ENCODE results near the gene ETFBKMT.
A peak's percentile ranks its signal among the peaks of the same experiment; 100 is the strongest.

Gene ETFBKMT, protein sequence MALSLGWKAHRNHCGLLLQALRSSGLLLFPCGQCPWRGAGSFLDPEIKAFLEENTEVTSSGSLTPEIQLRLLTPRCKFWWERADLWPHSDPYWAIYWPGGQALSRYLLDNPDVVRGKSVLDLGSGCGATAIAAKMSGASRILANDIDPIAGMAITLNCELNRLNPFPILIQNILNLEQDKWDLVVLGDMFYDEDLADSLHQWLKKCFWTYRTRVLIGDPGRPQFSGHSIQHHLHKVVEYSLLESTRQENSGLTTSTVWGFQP
- 3.9 reads per million, percentile 15 among the genes with 10 or more reads in this experiment for total RNA-seq

GRCh38 chr12:31659087-31659942, at the start of gene ETFBKMT:
ETFBKMT (plus strand) TSS chr12:31659688; CDS start chr12:31661954, 2,266 bp downstream.
- DNase-seq: peak; percentile 88

GRCh38 chr12:31612819-31613218, 46.7 kb upstream of the ETFBKMT start:
- DNase-seq: no peak

GRCh38 chr12:31618228-31619025, 41.1 kb upstream of the ETFBKMT start:
- DNase-seq: no peak

DNA sequence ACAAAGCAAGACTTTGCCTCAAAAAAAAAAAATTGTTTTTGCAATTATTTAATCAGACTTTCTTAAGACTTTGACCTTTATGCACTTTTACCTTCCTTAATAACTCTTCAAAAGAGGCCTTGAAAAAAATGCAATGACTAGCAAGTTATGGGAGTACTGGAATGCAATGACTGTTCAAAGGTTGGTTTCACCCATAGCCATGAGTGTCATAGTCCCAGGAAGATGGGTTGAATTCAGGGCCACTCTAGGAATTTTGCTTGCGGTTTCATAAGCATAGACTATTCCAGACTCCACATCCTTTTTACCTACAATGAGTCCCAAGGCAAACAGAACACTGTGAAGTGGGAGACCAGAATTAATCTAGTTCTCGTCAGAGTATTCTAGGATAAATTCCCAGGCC, 39.2 kb upstream of the ETFBKMT start:
- no peak for DNase-seq

DNA sequence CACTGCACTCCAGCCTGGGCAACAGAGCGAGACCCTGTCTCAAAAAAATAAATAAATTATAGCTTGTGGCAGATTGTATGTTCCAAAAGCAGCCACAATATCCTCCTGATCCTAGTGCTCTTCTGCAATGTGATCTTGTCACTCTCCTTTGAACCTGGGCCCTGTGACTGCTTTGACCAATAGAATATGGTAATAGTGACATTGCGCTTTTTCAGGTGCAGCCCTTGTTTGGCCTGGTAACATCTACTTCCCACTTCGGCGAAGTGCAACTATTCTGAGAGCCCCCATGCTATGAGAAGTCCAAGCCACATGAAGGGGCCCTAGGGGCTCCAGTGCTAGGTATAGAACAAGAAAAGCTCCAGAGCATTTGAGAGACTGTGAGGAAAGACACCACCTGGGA, 37.5 kb upstream of the ETFBKMT start:
- no peak for DNase-seq

DNA sequence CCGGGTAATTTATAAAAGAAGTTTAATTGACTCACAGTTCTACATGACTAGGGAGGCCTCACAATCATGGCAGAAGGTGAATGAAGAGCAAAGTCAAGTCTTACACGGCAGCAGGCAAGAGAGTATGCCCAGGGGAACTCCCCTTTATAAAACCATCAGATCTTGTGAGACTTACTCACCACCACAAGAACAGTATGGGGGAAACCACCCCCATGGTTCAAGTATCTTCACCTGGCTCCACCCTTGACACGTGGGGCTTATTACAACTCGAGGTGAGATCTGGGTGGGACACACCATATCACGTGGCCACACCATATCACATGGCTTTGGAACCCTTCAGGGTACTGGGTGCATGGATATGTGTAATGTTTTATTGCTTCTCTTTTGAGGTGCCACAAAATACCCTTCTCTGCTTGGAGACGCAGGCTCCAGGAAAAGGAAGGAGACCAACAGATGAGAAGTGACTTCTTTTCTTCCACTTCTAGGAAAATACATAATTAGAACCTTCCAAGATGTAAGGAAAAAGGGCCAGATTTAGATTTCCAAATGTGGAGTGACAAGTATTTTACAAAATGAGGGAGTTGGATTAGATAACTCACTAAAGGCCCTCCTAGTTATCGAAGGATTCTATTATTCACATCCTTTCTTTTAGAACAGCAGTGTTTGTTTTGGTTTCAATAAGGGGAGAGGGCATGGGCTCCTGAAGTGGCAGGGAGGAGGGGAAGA, 33.1 kb upstream of the ETFBKMT start:
- no peak for DNase-seq

- no peak for DNase-seq
Observed at GRCh38 chr12:31627456-31628054, 31.9 kb upstream of the ETFBKMT start.

- no peak for DNase-seq
Observed at GRCh38 chr12:31629756-31630732, 29.4 kb upstream of the ETFBKMT start.

DNA sequence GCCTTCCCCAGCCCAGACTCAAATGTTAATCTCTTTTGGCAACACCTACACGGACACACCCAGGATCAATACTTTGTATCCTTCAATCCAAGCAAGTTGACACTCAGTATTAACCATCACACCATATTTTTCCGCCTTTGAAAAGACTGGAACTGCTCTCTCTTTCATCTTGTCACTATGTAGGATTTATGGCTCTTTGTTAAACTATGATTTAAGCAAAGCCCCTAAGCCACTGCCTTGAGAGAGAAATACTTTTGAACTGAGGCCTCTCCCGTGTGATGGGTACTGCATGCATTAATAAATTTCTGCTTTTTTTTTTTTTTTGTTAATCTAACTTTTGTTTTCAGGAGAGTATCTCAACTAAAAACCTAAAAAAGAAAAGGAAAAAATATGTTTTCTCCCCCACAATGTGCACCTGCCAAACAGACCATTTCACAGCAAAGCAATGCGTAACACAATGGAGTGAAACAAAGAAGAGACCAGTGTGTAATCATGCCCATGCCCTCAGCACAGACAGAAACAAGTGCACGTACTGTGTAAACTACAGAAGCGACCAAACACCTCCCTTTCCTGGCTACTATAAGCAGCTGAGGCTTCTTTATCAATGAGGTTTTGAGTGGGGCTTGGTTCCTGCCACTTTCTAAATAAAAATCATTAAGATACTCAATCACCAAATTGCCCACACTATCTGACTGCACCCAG, 28.3 kb upstream of the ETFBKMT start:
- DNase-seq: no peak

DNA sequence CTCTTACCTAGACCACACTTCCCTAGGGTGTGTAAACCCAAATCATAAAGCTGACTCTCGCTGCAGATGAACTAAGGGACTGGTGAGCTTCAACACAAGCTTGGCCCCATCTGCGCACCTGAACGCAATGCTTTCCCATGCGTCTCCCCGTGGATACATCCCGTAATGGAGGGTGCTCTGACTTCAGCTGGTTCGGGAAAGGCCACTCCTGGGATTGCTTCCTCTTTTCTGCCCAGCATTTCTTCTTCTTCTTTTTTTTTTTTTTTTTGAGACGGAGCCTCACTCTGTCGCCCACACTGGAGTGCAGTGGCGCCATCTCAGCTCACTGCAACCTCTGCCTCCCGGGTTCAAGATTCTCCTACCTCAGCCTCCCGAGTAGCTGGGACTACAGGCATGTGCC, 27.7 kb upstream of the ETFBKMT start:
- DNase-seq: no peak

DNA sequence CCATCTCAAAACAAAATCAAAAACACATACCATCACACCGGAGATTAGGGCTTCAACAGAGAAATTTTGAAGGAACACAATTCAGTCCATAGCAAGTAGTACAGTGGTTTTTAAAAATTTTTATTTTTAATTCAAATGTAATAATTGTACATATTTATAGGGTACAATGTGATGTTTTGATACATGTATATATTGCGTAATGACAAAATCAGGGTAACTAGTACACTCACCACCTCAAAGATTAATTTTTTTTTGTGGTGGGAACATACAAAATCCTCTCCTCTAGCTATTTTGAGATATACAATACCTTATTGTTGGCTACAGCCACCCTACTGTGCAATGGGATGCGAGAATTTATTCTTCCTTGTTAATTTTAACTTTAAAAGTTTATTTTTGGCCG, 26.0 kb upstream of the ETFBKMT start:
- DNase-seq: no peak

GRCh38 chr12:31634620-31635019, 24.9 kb upstream of the ETFBKMT start:
- DNase-seq: no peak

DNA sequence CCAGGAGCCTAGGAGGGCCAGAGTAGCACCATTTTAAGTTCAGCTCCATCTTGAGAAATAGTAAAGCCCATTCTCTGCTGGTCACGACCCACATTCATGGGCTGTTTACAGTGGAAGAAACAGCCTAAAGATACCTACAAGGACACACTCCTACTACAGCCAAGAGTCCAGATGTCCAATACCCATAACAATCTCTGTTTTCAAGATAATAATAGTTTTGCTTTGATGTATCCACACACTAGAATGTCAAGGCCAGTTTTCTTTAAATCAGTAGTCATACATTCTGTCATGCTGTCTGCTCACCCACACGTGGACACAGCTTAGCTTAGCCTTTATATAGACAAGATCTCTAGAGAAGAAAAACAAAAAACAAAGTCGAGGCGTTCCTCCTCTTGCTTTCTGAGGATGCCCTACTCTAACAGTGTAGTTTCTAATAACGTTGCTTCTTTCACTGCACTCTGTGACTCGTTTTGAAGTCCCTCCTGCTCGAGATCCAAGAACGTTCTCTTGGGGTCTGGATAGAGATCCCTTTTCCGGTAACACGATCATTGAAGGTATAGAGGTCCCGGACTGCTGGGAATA, 17.9 kb upstream of the ETFBKMT start:
- DNase-seq: no peak

DNA sequence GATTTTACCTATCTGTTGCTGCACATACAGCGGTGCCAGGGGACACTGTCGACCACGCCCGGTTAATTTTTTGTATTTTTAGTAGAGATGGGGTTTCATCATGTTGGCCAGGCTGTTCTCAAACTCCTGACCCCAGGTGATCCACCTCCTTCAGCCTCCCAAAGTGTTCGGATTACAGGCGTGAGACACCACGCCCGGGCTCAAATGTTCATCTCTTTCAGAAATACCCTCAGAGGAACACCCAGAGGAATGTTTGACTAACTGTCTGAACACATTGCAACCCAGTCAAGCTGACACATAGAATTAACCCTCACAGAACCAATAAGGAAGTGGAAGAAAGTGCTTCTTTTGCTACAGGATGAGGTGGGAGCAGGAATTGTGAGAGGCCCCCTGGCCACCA, 15.0 kb upstream of the ETFBKMT start:
- DNase-seq: no peak

DNA sequence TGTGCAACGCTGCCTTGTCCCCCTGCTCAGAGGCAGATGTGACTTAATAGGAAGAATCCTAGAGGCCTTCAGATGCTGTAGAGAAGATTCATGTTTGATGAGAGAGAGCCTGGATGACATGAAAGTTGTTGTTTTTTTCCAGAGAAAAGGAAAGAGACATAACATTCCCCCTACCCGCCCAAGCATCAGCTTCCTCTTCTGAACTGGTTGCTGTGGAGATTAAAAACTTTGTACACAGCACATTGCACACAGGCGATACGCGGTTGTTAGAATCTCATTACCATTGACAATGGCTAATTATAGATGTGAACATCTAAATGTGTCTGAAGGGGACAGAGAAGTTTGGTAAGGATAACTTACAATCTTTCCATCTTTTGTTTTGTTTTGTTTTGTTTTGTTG, 13.6 kb upstream of the ETFBKMT start:
- no peak for DNase-seq

DNA sequence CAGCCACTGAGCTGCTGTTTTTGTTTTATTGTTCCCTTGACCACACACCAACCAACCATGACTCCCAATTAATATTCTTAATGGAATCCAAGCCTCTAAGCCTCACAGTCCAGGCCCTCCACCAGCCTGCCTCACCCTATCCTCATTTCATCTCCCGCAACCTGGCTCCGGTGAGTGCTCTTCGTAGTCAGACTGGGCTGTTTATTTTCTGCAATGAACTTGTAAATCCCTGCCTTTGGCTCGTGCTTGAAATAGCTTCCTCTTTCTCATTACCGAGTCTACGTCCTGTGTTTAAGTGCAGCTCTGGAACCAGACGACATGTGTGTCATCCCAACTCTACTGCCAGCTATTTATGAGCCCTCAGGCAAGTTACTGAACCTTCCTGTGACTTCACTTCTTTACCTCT, 12.4 kb upstream of the ETFBKMT start:
- DNase-seq: no peak

GRCh38 chr12:31650918-31651317, 8.6 kb upstream of the ETFBKMT start:
- no peak for DNase-seq

DNA sequence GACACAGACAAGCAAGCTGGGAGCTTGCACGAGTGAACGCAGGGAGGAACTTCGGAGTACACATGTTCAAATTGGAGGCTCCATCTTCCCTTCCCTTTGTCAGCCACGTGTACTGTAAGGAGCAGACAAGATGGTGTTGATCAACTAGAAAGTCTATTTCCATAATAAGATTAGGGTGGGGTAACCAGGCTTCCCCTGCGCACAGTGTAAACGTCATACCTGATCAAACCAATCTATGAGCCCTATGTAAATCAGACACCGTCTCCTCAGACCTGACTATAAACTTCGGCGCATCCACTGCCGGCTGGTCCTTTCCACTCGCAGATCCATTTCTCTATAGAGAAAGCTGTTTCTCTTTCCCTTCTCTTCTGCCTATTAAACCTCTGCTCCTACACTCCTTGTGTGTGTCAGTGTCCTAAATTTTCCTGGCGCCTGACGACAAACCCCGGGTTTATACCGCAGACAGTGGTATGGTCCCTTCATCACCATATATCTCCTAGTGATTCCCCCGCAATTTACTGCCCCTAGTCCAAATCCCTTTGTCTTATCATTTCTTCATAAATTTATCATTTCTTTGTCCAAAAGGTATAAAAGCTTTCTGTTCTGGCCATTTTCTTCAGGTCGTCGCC, 7.5 kb upstream of the ETFBKMT start:
- DNase-seq: no peak

DNA sequence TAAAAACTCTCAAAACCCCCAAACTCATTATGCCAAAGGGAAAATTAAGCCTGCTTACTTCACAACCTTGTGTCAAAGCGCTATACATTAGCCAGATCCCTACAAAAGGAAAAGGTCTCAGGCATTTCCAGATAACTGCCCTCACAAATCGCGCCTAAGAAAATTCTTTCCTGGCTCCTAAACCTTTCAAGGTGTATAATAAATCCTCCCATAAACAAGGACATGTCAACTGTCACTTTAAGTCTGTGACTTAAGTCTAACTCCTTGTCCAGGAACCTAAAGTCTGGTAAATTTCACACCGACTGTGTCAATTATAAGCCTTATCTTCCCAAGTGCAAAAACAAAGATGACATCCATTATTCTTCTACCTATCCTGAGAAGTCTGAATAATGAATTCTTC, 4.3 kb upstream of the ETFBKMT start:
- DNase-seq: no peak
